Spleen (tissue), 7 donors: ENCODE data around the gene CCDC137.

Source experiments
- CTCF ChIP-seq, 11 experiments: fragments of 200-600 bp in 7 of 11; fragments of 450-650 bp in 4 of 11; sonication (generic) in 4 of 11; IDR thresholded peaks in 8 of 11; conservative IDR thresholded peaks in 3 of 11; 1 replicate in 7 of 11; 2 replicates in 4 of 11; pipeline versions ENCODE4 v1.4.0 to v1.8.0; 2016 to 2021; ENCODE audit warnings: antibody characterized with exemption in 11 of 11, inconsistent platforms in 4 of 11, mild to moderate bottlenecking in 1 of 11
- POLR2A ChIP-seq, 3 donors: fragments of 450-650 bp; IDR thresholded peaks; one replicate each; pipeline ENCODE4 v1.5.1; 2017; ENCODE audit warnings: antibody characterized with exemption in 3 of 3, mild to moderate bottlenecking in 1 of 3
- donor health status: DM: no; HTN: no; CAD: no; lungs with moderate emphysema.
- donor health status: DM: no; HTN: no; CAD: no.
- donor health status: DM: no; HTN: no; CAD: no.

- TF ChIP-seq POLR2A (IDR thresholded peaks at IDR 0.05) (no peak), CTCF (IDR thresholded peaks at IDR 0.05 in 8 of 11, conservative IDR thresholded peaks at IDR 0.05 in 3 of 11) (no peak)
Measured at GRCh38 chr17:81706757-81707624, 40.5 kb downstream of the CCDC137 start.
